ENCODE results near the gene QPCTL. TPM values are rescaled to one million over a fixed set of nuclear protein-coding genes. Genes with fewer than 3 reads are reported as not detected.

The QPCTL gene
- total RNA-seq, 1 experiment from 2014 or later = 13.7 TPM

- Histone ChIP-seq H3K4ac (ENCODE audit: low read depth, low read length) (no peak overlapping the region), H3K27me3 (ENCODE audit: insufficient read depth, low read length) (no peaks in the 10 kb centered on the region), H2BK20ac (ENCODE audit: low read depth, low read length, poor library complexity, severe bottlenecking) (no peak overlapping the region), H3K9ac (ENCODE audit: extremely low read depth, insufficient read length, low read length) (no peak overlapping the region), H3K23me2 (ENCODE audit: insufficient read length, low read depth, low read length, poor library complexity, severe bottlenecking) (no peaks in the 10 kb centered on the region), H3K27ac (ENCODE audit: insufficient read length, low read depth, low read length) (no peak overlapping the region), H2AK5ac (ENCODE audit: insufficient read length, low read length) (no peak overlapping the region), H2BK12ac (ENCODE audit: insufficient read length, low read depth, low read length) (no peak overlapping the region), H3K79me2 (ENCODE audit: insufficient read depth, low read length) (no peaks in the 10 kb centered on the region), H2AFZ (ENCODE audit: low read length) (no peak overlapping the region), H3K9me3 (ENCODE audit: control insufficient read depth, low read depth, low read length) (no peaks in the 10 kb centered on the region), H4K5ac (ENCODE audit: insufficient read length, low read depth, low read length) (no peak overlapping the region), H4K8ac (replicated peaks; ENCODE audit: insufficient read length, low read depth, low read length) (no peak overlapping the region), H4K91ac (ENCODE audit: insufficient read length, low read depth, low read length) (no peak overlapping the region), H2BK5ac (ENCODE audit: insufficient read length, low read length) (no peak overlapping the region), H3K23ac (ENCODE audit: insufficient read length, low read depth, low read length) (no peak overlapping the region), H3K14ac (ENCODE audit: insufficient read depth, low read length) (no peak overlapping the region), H3K79me1 (ENCODE audit: insufficient read depth, low read depth, low read length, poor library complexity, severe bottlenecking) (no peaks in the 10 kb centered on the region), H3K4me2 (ENCODE audit: insufficient read depth, insufficient read length, low read length) (no peak overlapping the region), H4K20me1 (ENCODE audit: control insufficient read depth, insufficient read depth, insufficient read length) (no peaks in the 10 kb centered on the region), H2BK15ac (ENCODE audit: low read depth, low read length) (no peak overlapping the region), H2BK120ac (ENCODE audit: low read depth, low read length, poor library complexity, severe bottlenecking) (no peak overlapping the region), H3K4me1 (ENCODE audit: insufficient read depth, low read length) (no peaks in the 10 kb centered on the region), H3K56ac (ENCODE audit: insufficient read length, low read depth, low read length) (no peak overlapping the region), H3T11ph (ENCODE audit: low read length) (no peak overlapping the region), H3K18ac (ENCODE audit: insufficient read length, low read depth, low read length) (no peak overlapping the region)
- Mint-ChIP-seq H3K36me3 (ENCODE audit: insufficient read depth in 1 of 3, low read depth in 3 of 3) (no peaks in the 10 kb centered on the region), H3K4me3 (no peak overlapping the region), H3K27me3 (ENCODE audit: low read depth) (peaks cover 23% of the 10 kb centered on the region), H3K4me1 (peaks cover 6 to 21% of the 10 kb centered on the region in 2 experiments; a peak in 3 of 4 replicates), H3K27ac (peak overlapping the region in 1 of 3 experiments; percentile 27; a peak in 1 of 7 replicates), H3K9me3 (peaks cover 0 to 3% of the 10 kb centered on the region in 2 experiments; a peak in 1 of 5 replicates)
- no CpG with 5 or more reads among the region's 14 CpGs for WGBS (ENCODE audit: extremely low coverage, insufficient read length, low lambda C conversion rate)
- no peak for TF ChIP-seq CTCF (conservative IDR thresholded peaks at IDR 0.05)
- DNase-seq = no peak
Measured at GRCh38 chr19:45657520-45658167, 34.8 kb upstream of the QPCTL start.
